PC-3 (cell line): Measurements from ENCODE around the gene DDX3X. TPM values are rescaled to one million over a fixed set of nuclear protein-coding genes. Genes with fewer than 3 reads are reported as not detected.

Source experiments
- ATAC-seq: fragments of 200-7000 bp; cut with Tn5 transposase; 2 replicates; pipeline ENCODE4 v1.9.1; 2020; ENCODE audit warnings: mild to moderate bottlenecking, moderate library complexity
- BruUV-seq: library from RNA; stranded (reverse); fragments of 400-500 nt; replicated peaks from 2 replicates; lab custom pipeline; 2021; lab: Mats Ljungman, UMichigan
- CTCF ChIA-PET: fragments of 300-600 bp; sonication (Branson Sonifier 250); formaldehyde crosslinking; loops from one replicate; lab custom pipeline; 2022; ENCODE audit warnings: antibody characterized with exemption; lab: Charles Lee
- POLR2A ChIA-PET: fragments of 300-600 bp; sonication (Branson Sonifier 250); formaldehyde crosslinking; loops from one replicate; lab custom pipeline; 2022; ENCODE audit warnings: antibody characterized with exemption; ENCODE audit not compliant: unreplicated experiment; lab: Charles Lee
- DNase-seq: peaks from one replicate; pipeline ENCODE4 v3.0.0-alpha.2; 2015
- H2AFZ ChIP-seq: fragments of 300-600 bp; sonication (generic); 2 replicates; pipeline ENCODE4 v1.6.0; 2016; ENCODE audit warnings: antibody characterized with exemption, low read length
- H3F3A ChIP-seq: fragments of 300-600 bp; sonication (generic); one replicate; pipeline ENCODE4 v1.6.0; 2017; ENCODE audit warnings: antibody characterized with exemption, low read length, control low read depth, mild to moderate bottlenecking; ENCODE audit not compliant: unreplicated experiment
- H3K27ac ChIP-seq: fragments of 300-600 bp; sonication (generic); 2 replicates; pipeline ENCODE4 v1.5.1; 2016; ENCODE audit warnings: mild to moderate bottlenecking, low read length
- H3K27me3 ChIP-seq: fragments of 300-600 bp; sonication (generic); 2 replicates; pipeline ENCODE4 v1.6.1; 2016; ENCODE audit warnings: low read length, mixed read lengths
- H3K36me3 ChIP-seq: fragments of 300-600 bp; sonication (generic); 2 replicates; pipeline ENCODE4 v1.6.1; 2016; ENCODE audit warnings: low read depth, mixed run types, low read length, mixed read lengths
- H3K4me1 ChIP-seq: fragments of 300-600 bp; sonication (generic); 2 replicates; pipeline ENCODE4 v1.5.1; 2016; ENCODE audit warnings: low read length; ENCODE audit not compliant: insufficient read depth
- H3K4me2 ChIP-seq: fragments of 300-600 bp; sonication (generic); 2 replicates; pipeline ENCODE4 v1.6.0; 2016; ENCODE audit warnings: low read length
- H3K4me3 ChIP-seq: fragments of 300-600 bp; sonication (generic); 2 replicates; pipeline ENCODE4 v1.5.1; 2016; ENCODE audit warnings: mild to moderate bottlenecking, low read length, mixed read lengths
- H3K79me2 ChIP-seq: fragments of 300-600 bp; sonication (generic); 2 replicates; pipeline ENCODE4 v1.6.1; 2017; ENCODE audit warnings: low read length, mixed read lengths
- H3K9ac ChIP-seq: fragments of 300-600 bp; sonication (generic); 2 replicates; pipeline ENCODE4 v1.6.0; 2016; ENCODE audit warnings: mild to moderate bottlenecking, low read length
- H3K9me2 ChIP-seq: fragments of 300-600 bp; sonication (generic); replicated peaks from 2 replicates; pipeline ENCODE4 v1.6.1; 2016; ENCODE audit warnings: mixed run types, low read length, mixed read lengths
- H3K9me3 ChIP-seq: fragments of 300-600 bp; sonication (generic); 2 replicates; pipeline ENCODE4 v1.6.1; 2016; ENCODE audit warnings: low read length, mixed read lengths
- H4K20me1 ChIP-seq: fragments of 300-600 bp; sonication (generic); 2 replicates; pipeline ENCODE4 v1.6.1; 2016; ENCODE audit warnings: low read length, mixed read lengths
- CTCF ChIP-seq: fragments of 300-600 bp; sonication (generic); conservative IDR thresholded peaks from 2 replicates; pipeline ENCODE4 v1.5.1; 2017; ENCODE audit warnings: antibody characterized with exemption, low read depth, mild to moderate bottlenecking, low read length
- EZH2 ChIP-seq: fragments of 300-600 bp; sonication (generic); IDR thresholded peaks from one replicate; pipeline ENCODE4 v1.6.1; 2017; ENCODE audit warnings: antibody characterized with exemption, mild to moderate bottlenecking, low read length; ENCODE audit not compliant: unreplicated experiment
- EZH2phosphoT487 ChIP-seq: fragments of 300-600 bp; sonication (generic); IDR thresholded peaks from 2 replicates; pipeline ENCODE4 v1.6.1; 2018; ENCODE audit warnings: mild to moderate bottlenecking, antibody characterized with exemption, low read length, borderline replicate concordance
- intact Hi-C: fragments of 100-400 bp; cut with micrococcal nuclease; formaldehyde crosslinking; loops from 2 replicates; pipeline ENCODE4 v1.9.0; 2023
- total RNA-seq: library from RNA; depleted of rRNA; stranded (reverse); fragments of >200 nt; gene quantifications from 2 replicates; pipeline ENCODE4 v1.2.3, GENCODE V29; 2014; rRNA removed

DDX3X gene
- total RNA-seq, 1 experiment from 2014 or later, result 185 TPM

- no TSS peak for BruUV-seq
- no peak for TF ChIP-seq EZH2phosphoT487
- TF ChIP-seq CTCF, result no peak
- no peak for TF ChIP-seq EZH2
- H3K27me3 ChIP-seq, result no peaks in the 10 kb centered on the region
- H2AFZ ChIP-seq, result no peak overlapping the region
- H3K9ac ChIP-seq, result no peak overlapping the region
- H3K9me2 ChIP-seq, result no peaks in the 10 kb centered on the region
- CTCF ChIA-PET, result interaction anchor here (0.7 kb wide), 1 partner anchor 60 kb away, joined by 9 read pairs; no protein-coding TSS in a partner anchor
- no peaks in the 10 kb centered on the region for H3K4me1 ChIP-seq
- H3K4me2 ChIP-seq, result no peak overlapping the region
- no peaks in the 10 kb centered on the region for H3F3A ChIP-seq
- intact Hi-C loops, result no loop called here
- H3K36me3 ChIP-seq, result no peaks in the 10 kb centered on the region
- H3K4me3 ChIP-seq, result no peak overlapping the region
- POLR2A ChIA-PET, result no interaction called here
- no peak for ATAC-seq
- no peaks in the 10 kb centered on the region for H3K9me3 ChIP-seq
- H3K27ac ChIP-seq, result no peak overlapping the region
- DNase-seq, result no peak
- no peaks in the 10 kb centered on the region for H3K79me2 ChIP-seq
- H4K20me1 ChIP-seq, result no peaks in the 10 kb centered on the region
Observed at GRCh38 chrX:41412261-41413081, 78.5 kb downstream of the DDX3X start.

Other genes with a start within 250 kb of the DDX3X start
- gene USP9X, start 248.7 kb upstream of the DDX3X start, total RNA-seq, result 63.5 and 81.4 TPM in 2 replicates
- not detected in 2 replicates for gene NYX, start 113.2 kb downstream of the DDX3X start, total RNA-seq